ENCODE measurements around the gene NUDT3. TPM values are rescaled to one million over a fixed set of nuclear protein-coding genes. Genes with fewer than 3 reads are reported as not detected.
A peak's percentile ranks its signal among the peaks of the same experiment; 100 is the strongest.

Gene NUDT3
- polyA plus RNA-seq, 3 donors, result 9.3 to 33.3 (median 10.9) TPM

DNA sequence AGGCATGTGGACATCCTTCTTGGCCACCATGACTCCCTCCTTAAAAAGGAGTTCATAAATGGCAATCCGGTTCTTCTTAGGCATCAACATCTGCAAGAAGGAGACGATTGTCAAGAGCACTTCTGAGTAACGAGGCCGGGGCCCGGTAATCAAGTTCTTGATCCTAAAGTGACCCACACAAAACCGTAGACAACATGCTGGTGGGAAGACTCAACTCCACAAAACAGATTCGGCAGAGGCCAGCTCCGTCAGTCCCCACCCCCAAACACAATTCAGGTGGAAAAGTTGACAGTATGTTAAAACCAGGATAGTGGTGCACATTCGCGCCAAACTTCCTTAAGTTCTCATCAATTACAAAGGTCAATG, 32.6 kb upstream of the NUDT3 start:
- peak overlapping the region; percentile 78 to 87 for H3K27ac ChIP-seq (ENCODE audit: low read depth in 1 of 2, low read length in 2 of 2)
- H3K4me1 ChIP-seq (ENCODE audit: control insufficient read depth in 1 of 2, insufficient read depth in 2 of 2, low read length in 2 of 2), result peaks cover 12% of the 10 kb centered on the region in 2 donors
- peak overlapping the region; percentile 93 for H3K9ac ChIP-seq (ENCODE audit: insufficient read depth, low read length, poor library complexity, severe bottlenecking)
- H3K9me3 ChIP-seq (replicated peaks in 1 of 2; ENCODE audit: control insufficient read depth in 1 of 2, insufficient read depth in 1 of 2, low read length in 2 of 2), result no peaks in the 10 kb centered on the region
- intact Hi-C loops (cut with micrococcal nuclease), result loop anchor here (2.0 to 5.0 kb wide), 2 partner anchors 176 to 638 kb away; partner anchors contain the start of genes LEMD2 (in 1 of the 2) and SMIM29 (in 1 of the 2)
- no peaks in the 10 kb centered on the region for H3K27me3 ChIP-seq (ENCODE audit: control insufficient read depth in 2 of 2, insufficient read depth in 2 of 2, low read length in 2 of 2)
- H3K36me3 Mint-ChIP-seq, result peaks cover 47 to 49% of the 10 kb centered on the region in 2 donors
- TF ChIP-seq, protein P1, sequence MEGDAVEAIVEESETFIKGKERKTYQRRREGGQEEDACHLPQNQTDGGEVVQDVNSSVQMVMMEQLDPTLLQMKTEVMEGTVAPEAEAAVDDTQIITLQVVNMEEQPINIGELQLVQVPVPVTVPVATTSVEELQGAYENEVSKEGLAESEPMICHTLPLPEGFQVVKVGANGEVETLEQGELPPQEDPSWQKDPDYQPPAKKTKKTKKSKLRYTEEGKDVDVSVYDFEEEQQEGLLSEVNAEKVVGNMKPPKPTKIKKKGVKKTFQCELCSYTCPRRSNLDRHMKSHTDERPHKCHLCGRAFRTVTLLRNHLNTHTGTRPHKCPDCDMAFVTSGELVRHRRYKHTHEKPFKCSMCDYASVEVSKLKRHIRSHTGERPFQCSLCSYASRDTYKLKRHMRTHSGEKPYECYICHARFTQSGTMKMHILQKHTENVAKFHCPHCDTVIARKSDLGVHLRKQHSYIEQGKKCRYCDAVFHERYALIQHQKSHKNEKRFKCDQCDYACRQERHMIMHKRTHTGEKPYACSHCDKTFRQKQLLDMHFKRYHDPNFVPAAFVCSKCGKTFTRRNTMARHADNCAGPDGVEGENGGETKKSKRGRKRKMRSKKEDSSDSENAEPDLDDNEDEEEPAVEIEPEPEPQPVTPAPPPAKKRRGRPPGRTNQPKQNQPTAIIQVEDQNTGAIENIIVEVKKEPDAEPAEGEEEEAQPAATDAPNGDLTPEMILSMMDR (IDR thresholded peaks at IDR 0.05), result no peak
- peak overlapping the region; percentile 83 for H3K4me2 ChIP-seq (replicated peaks; ENCODE audit: extremely low read depth, low read length, poor library complexity, severe bottlenecking)
- peak overlapping the region; percentile 95 to 97 (median 97) for H3K27ac Mint-ChIP-seq
- H2AFZ ChIP-seq (ENCODE audit: insufficient read depth, low read depth, low read length, poor library complexity, severe bottlenecking), result peak overlapping the region; percentile 87
- H3K4me3 ChIP-seq (replicated peaks in 1 of 3; ENCODE audit: low read depth in 2 of 3, low read length in 3 of 3), result peak overlapping the region; percentile 72 to 83 (median 83)
- H3K4me3 Mint-ChIP-seq, result peak overlapping the region; percentile 93
- peaks cover 45 to 48% of the 10 kb centered on the region in 2 donors for H3K36me3 ChIP-seq (replicated peaks in 1 of 2; ENCODE audit: control insufficient read depth in 1 of 2, insufficient read depth in 2 of 2, low read length in 2 of 2)
- peaks cover 15% of the 10 kb centered on the region for H3K4me1 Mint-ChIP-seq
- peaks cover 33% of the 10 kb centered on the region for H4K20me1 ChIP-seq (ENCODE audit: insufficient read depth, low read length)
- H3K9me3 Mint-ChIP-seq, result peaks cover 0 to 4% (median 0%) of the 10 kb centered on the region in 7 donors
- peaks cover 0 to 5% (median 4%) of the 10 kb centered on the region in 3 donors for H3K27me3 Mint-ChIP-seq (ENCODE audit: low read depth in 3 of 3)
- WGBS (ENCODE audit: insufficient coverage), result 8% methylated on average over 5 of the region's 10 CpGs
- peak in 1 of 3 donors; percentile 12 for DNase-seq
- H3K79me2 ChIP-seq (ENCODE audit: insufficient read depth, low read length), result peaks cover 45% of the 10 kb centered on the region

DNA sequence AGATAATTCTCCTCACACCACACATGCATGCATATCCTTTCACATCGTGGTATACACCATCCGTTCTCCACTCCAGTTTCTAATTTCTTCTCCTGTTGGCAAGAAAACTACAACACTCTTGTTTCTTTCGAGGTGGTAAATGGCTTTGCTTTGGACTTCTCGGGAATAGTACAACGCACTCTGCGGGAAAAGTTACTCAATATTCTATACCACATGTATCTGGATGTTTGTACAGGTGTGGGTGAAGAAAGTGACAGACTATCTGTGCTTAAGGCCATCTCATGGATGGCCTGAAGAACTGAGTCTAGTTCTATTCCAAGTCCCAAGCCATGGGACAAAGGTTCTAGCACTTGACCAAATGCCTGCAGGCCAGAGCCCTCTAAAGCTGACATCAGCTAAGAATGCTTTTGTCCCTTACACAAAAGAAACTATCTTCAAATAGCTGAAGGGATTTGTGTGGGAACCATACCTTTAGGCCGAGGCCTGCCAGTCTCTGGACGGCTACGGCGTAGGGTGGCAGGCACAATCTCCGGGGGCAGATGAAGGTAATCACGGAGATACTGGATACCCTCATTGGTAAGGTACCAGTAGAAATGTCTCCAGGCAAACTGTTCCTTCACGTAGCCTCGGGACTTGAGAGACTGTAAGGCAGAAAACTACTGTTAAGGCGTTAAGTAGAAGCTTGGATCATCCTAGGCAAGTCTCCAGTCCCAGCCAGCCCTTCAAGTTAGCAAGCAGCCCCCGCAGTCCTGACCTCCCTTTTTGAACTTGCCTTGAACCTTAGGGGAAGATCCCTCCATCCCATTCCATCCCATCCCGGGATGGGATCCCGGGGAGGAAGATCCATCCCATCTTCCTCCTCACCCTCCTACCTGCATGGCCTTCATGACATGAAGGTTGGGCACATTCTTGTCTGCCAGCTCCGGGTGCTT, 32.0 kb upstream of the NUDT3 start:
- H3K4me1 Mint-ChIP-seq, result peaks cover 15% of the 10 kb centered on the region
- DNase-seq, result no peak
- intact Hi-C loops (cut with micrococcal nuclease), result loop anchor here (2.0 to 5.0 kb wide), 2 partner anchors 176 to 637 kb away; partner anchors contain the start of genes LEMD2 (in 1 of the 2) and SMIM29 (in 1 of the 2)
- Histone ChIP-seq H3K9me3 (replicated peaks in 1 of 2; ENCODE audit: control insufficient read depth in 1 of 2, insufficient read depth in 1 of 2, low read length in 2 of 2) (no peaks in the 10 kb centered on the region), H3K9ac (ENCODE audit: insufficient read depth, low read length, poor library complexity, severe bottlenecking) (peak overlapping the region; percentile 93), H3K27me3 (ENCODE audit: control insufficient read depth in 2 of 2, insufficient read depth in 2 of 2, low read length in 2 of 2) (no peaks in the 10 kb centered on the region), H3K4me3 (replicated peaks in 1 of 3; ENCODE audit: low read depth in 2 of 3, low read length in 3 of 3) (peak overlapping the region; percentile 72 to 83 (median 83)), H3K36me3 (replicated peaks in 1 of 2; ENCODE audit: control insufficient read depth in 1 of 2, insufficient read depth in 2 of 2, low read length in 2 of 2) (peaks cover 51 to 55% of the 10 kb centered on the region in 2 donors), H3K4me1 (ENCODE audit: control insufficient read depth in 1 of 2, insufficient read depth in 2 of 2, low read length in 2 of 2) (peaks cover 12% of the 10 kb centered on the region in 2 donors), H3K4me2 (replicated peaks; ENCODE audit: extremely low read depth, low read length, poor library complexity, severe bottlenecking) (peak overlapping the region; percentile 83), H3K27ac (ENCODE audit: low read depth in 1 of 2, low read length in 2 of 2) (peak overlapping the region; percentile 78 to 87), H2AFZ (ENCODE audit: insufficient read depth, low read depth, low read length, poor library complexity, severe bottlenecking) (no peak overlapping the region), H4K20me1 (ENCODE audit: insufficient read depth, low read length) (peaks cover 40% of the 10 kb centered on the region), H3K79me2 (ENCODE audit: insufficient read depth, low read length) (peaks cover 46% of the 10 kb centered on the region)
- H3K27ac Mint-ChIP-seq, result peak overlapping the region in 6 of 7 donors; percentile 95 to 97 (median 96)
- H3K4me3 Mint-ChIP-seq, result peak overlapping the region; percentile 93
- TF ChIP-seq, protein P1 (IDR thresholded peaks at IDR 0.05), result no peak
- peaks cover 49 to 55% of the 10 kb centered on the region in 2 donors for H3K36me3 Mint-ChIP-seq
- WGBS (ENCODE audit: insufficient coverage), result 94% methylated on average over 12 of the region's 19 CpGs
- H3K9me3 Mint-ChIP-seq, result peaks cover 0 to 4% (median 0%) of the 10 kb centered on the region in 7 donors
- H3K27me3 Mint-ChIP-seq (ENCODE audit: low read depth in 3 of 3), result peaks cover 0 to 4% (median 3%) of the 10 kb centered on the region in 3 donors
